Liver (tissue), 9 donors: ENCODE measurements around the gene AFF2. TPM values are rescaled to one million over a fixed set of nuclear protein-coding genes. Genes with fewer than 3 reads are reported as not detected.

Experiments used
- DNase-seq: peaks from one replicate; pipeline ENCODE4 v3.0.0-alpha.2; 2017; ENCODE audit warnings: low spot score
- H3K27ac ChIP-seq, 2 donors: one replicate each; pipeline ENCODE4 v1.7.0; 2013; ENCODE audit warnings: inconsistent platforms in 2 of 2, low read length in 2 of 2, control low read depth in 1 of 2, low read depth in 1 of 2, mild to moderate bottlenecking in 1 of 2
- H3K27me3 ChIP-seq, 4 donors: one replicate each; pipeline versions ENCODE4 v1.6.1 to v1.7.0; 2013; ENCODE audit warnings: low read length in 3 of 4, inconsistent platforms in 1 of 4, mild to moderate bottlenecking in 1 of 4, moderate library complexity in 1 of 4; ENCODE audit not compliant: control insufficient read depth in 4 of 4, insufficient read depth in 4 of 4
- H3K36me3 ChIP-seq, 4 donors: one replicate each; pipeline versions ENCODE4 v1.6.1 to v1.7.0; 2013; ENCODE audit warnings: low read length in 3 of 4, mild to moderate bottlenecking in 3 of 4, low read depth in 1 of 4, moderate library complexity in 1 of 4; ENCODE audit not compliant: control insufficient read depth in 4 of 4, insufficient read depth in 3 of 4
- H3K4me1 ChIP-seq, 4 donors: one replicate each; pipeline versions ENCODE4 v1.6.1 to v1.7.0; 2013; ENCODE audit warnings: low read length in 3 of 4, mild to moderate bottlenecking in 3 of 4, moderate library complexity in 1 of 4; ENCODE audit not compliant: control insufficient read depth in 4 of 4, insufficient read depth in 4 of 4
- H3K4me3 ChIP-seq, 3 donors: one replicate each; pipeline versions ENCODE4 v1.6.1 to v1.7.0; 2013; ENCODE audit warnings: low read length in 3 of 3, control low read depth in 1 of 3, low read depth in 1 of 3, mild to moderate bottlenecking in 1 of 3
- H3K9ac ChIP-seq, 2 donors: one replicate each; pipeline ENCODE4 v1.7.0; 2013; ENCODE audit warnings: low read length in 2 of 2, mild to moderate bottlenecking in 2 of 2, moderate library complexity in 2 of 2, control low read depth in 1 of 2, low read depth in 1 of 2
- H3K9me3 ChIP-seq, 4 donors: one replicate each; pipeline versions ENCODE4 v1.6.1 to v1.7.0; 2013; ENCODE audit warnings: low read length in 3 of 4; ENCODE audit not compliant: control insufficient read depth in 4 of 4
- EGR1 ChIP-seq, 2 donors: IDR thresholded peaks; 2 replicates each; pipeline ENCODE4 v1.6.1; 2016 to 2018; ENCODE audit warnings: antibody characterized with exemption in 2 of 2, low read depth in 2 of 2
- FOXA1 ChIP-seq: IDR thresholded peaks from 2 replicates; pipeline ENCODE4 v1.6.1; 2016; ENCODE audit warnings: antibody characterized with exemption
- FOXA2 ChIP-seq: IDR thresholded peaks from 2 replicates; pipeline ENCODE4 v1.6.1; 2016; ENCODE audit warnings: antibody characterized with exemption
- GABPA ChIP-seq, 2 donors: IDR thresholded peaks in 1 of 2; conservative IDR thresholded peaks in 1 of 2; 2 replicates each; pipeline ENCODE4 v1.6.1; 2016; ENCODE audit warnings: antibody characterized with exemption in 2 of 2, mild to moderate bottlenecking in 1 of 2, moderate library complexity in 1 of 2
- HNF4A ChIP-seq, 2 donors: conservative IDR thresholded peaks; 2 replicates each; pipeline ENCODE4 v1.6.1; 2016; ENCODE audit warnings: antibody characterized with exemption in 2 of 2, mild to moderate bottlenecking in 2 of 2
- JUND ChIP-seq, 2 donors: IDR thresholded peaks; 2 replicates each; pipeline ENCODE4 v1.6.1; 2016; ENCODE audit warnings: antibody characterized with exemption in 2 of 2
- NR2F2 ChIP-seq: IDR thresholded peaks from 2 replicates; pipeline ENCODE4 v1.6.1; 2016; ENCODE audit warnings: antibody characterized with exemption
- RAD21 ChIP-seq, 2 donors: IDR thresholded peaks; 2 replicates each; pipeline ENCODE4 v1.6.1; 2016; ENCODE audit warnings: antibody characterized with exemption in 2 of 2, mild to moderate bottlenecking in 2 of 2
- RXRA ChIP-seq, 2 donors: IDR thresholded peaks; 2 replicates each; pipeline ENCODE4 v1.6.1; 2017 to 2018; ENCODE audit warnings: antibody characterized with exemption in 2 of 2, mild to moderate bottlenecking in 1 of 2
- SP1 ChIP-seq: IDR thresholded peaks from 2 replicates; pipeline ENCODE4 v1.6.1; 2018; ENCODE audit warnings: antibody characterized with exemption, mild to moderate bottlenecking
- TAF1 ChIP-seq: conservative IDR thresholded peaks from 2 replicates; pipeline ENCODE4 v1.6.1; 2016; ENCODE audit warnings: antibody characterized with exemption, mild to moderate bottlenecking
- YY1 ChIP-seq: IDR thresholded peaks from 2 replicates; pipeline ENCODE4 v1.6.1; 2016; ENCODE audit warnings: antibody characterized with exemption, mild to moderate bottlenecking
- WGBS: extraction: QIAGEN DNeasy Blood & Tissue Kit; methylation state at CpG from one replicate; pipeline ENCODE4 v1.1.7; 2013; 5-methylcytosine and 5-hydroxymethylcytosine counted together
- polyA plus RNA-seq, 2 donors: library from polyadenylated mRNA; stranded (reverse) in 1 of 2; unstranded in 1 of 2; fragments of 200-250 nt in 1 of 2; fragments of >200 nt in 1 of 2; fragmentation: Nextera tagmentation in 1 of 2; extraction: Ambion mirVana in 1 of 2; gene quantifications; one replicate each; pipeline versions ENCODE4 v1.2.1 to v1.2.3, GENCODE V29; 2013 to 2015
- total RNA-seq, 2 donors: library from RNA; depleted of rRNA; stranded (reverse); fragments of >200 nt; gene quantifications; one replicate each; pipeline ENCODE4 v1.2.3, GENCODE V29; 2014
- TF ChIP-seq, protein P1 (sequence below): IDR thresholded peaks from 2 replicates; pipeline ENCODE4 v1.6.1; 2016; ENCODE audit warnings: antibody characterized with exemption
- TF ChIP-seq, protein P2 (sequence below): fragments of 150-350 bp; IDR thresholded peaks from 2 replicates; pipeline ENCODE4 v1.5.1; 2017; ENCODE audit warnings: improper control_type of control experiment, low read depth, low read length; ENCODE audit not compliant: missing input control
- TF ChIP-seq, protein P3 (sequence below): IDR thresholded peaks from 2 replicates; pipeline ENCODE4 v1.6.1; 2016; ENCODE audit warnings: antibody characterized with exemption, mild to moderate bottlenecking
- TF ChIP-seq, protein P4 (sequence below): IDR thresholded peaks from 2 replicates; pipeline ENCODE4 v1.6.1; 2016; ENCODE audit warnings: antibody characterized with exemption
- TF ChIP-seq, protein P5 (sequence below): IDR thresholded peaks from 2 replicates; pipeline ENCODE4 v1.6.1; 2016; ENCODE audit warnings: antibody characterized with exemption
- donor health status: healthy.
- donor health status: healthy.
- donor health status: healthy.
- donor health status: healthy.
- donor health status: healthy.

Gene AFF2
- total and polyA plus RNA-seq, 4 donors = 0.01 to 1.6 (median 0.50) TPM; not detected in 1

DNA sequence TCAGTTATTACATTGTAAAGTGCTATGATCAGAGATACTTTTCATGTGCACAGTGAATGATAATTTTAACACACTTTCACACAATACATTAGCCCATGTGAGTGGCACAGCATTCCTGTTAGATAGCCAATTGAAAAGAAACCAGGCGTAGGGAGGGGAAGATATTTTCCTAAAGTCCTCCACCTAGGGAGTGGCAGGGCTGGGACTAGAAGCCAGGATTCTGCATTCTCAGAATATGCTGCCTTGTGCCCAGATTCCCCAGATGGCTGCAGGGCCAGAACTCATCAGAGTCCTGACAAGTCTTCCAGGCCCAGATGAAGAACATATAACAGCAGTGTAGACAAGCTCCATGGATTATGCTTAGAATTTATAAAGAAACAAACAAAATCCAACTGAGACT, 350.2 kb downstream of the AFF2 start:
- 60% methylated on average over 1 of the region's 1 CpG for WGBS
- Histone ChIP-seq H3K4me1 (no peaks in the 10 kb centered on the region), H3K36me3 (no peaks in the 10 kb centered on the region), H3K9ac (no peak overlapping the region), H3K4me3 (no peak overlapping the region), H3K27ac (no peak overlapping the region), H3K27me3 (no peaks in the 10 kb centered on the region), H3K9me3 (no peaks in the 10 kb centered on the region)
- no peak for DNase-seq
- TF ChIP-seq RAD21 (IDR thresholded peaks at IDR 0.05) (no peak), HNF4A (conservative IDR thresholded peaks at IDR 0.05) (no peak), FOXA1 (no peak), NR2F2 (no peak), EGR1 (IDR thresholded peaks at IDR 0.05; ENCODE audit: low read depth in 2 of 2) (no peak), JUND (IDR thresholded peaks at IDR 0.05) (no peak), GABPA (IDR thresholded peaks at IDR 0.05 in 1 of 2, conservative IDR thresholded peaks at IDR 0.05 in 1 of 2) (no peak), YY1 (no peak)
- TF ChIP-seq, protein P1, sequence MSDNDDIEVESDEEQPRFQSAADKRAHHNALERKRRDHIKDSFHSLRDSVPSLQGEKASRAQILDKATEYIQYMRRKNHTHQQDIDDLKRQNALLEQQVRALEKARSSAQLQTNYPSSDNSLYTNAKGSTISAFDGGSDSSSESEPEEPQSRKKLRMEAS = no peak
- TF ChIP-seq, protein P2, sequence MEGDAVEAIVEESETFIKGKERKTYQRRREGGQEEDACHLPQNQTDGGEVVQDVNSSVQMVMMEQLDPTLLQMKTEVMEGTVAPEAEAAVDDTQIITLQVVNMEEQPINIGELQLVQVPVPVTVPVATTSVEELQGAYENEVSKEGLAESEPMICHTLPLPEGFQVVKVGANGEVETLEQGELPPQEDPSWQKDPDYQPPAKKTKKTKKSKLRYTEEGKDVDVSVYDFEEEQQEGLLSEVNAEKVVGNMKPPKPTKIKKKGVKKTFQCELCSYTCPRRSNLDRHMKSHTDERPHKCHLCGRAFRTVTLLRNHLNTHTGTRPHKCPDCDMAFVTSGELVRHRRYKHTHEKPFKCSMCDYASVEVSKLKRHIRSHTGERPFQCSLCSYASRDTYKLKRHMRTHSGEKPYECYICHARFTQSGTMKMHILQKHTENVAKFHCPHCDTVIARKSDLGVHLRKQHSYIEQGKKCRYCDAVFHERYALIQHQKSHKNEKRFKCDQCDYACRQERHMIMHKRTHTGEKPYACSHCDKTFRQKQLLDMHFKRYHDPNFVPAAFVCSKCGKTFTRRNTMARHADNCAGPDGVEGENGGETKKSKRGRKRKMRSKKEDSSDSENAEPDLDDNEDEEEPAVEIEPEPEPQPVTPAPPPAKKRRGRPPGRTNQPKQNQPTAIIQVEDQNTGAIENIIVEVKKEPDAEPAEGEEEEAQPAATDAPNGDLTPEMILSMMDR = no peak
- TF ChIP-seq, protein P3, sequence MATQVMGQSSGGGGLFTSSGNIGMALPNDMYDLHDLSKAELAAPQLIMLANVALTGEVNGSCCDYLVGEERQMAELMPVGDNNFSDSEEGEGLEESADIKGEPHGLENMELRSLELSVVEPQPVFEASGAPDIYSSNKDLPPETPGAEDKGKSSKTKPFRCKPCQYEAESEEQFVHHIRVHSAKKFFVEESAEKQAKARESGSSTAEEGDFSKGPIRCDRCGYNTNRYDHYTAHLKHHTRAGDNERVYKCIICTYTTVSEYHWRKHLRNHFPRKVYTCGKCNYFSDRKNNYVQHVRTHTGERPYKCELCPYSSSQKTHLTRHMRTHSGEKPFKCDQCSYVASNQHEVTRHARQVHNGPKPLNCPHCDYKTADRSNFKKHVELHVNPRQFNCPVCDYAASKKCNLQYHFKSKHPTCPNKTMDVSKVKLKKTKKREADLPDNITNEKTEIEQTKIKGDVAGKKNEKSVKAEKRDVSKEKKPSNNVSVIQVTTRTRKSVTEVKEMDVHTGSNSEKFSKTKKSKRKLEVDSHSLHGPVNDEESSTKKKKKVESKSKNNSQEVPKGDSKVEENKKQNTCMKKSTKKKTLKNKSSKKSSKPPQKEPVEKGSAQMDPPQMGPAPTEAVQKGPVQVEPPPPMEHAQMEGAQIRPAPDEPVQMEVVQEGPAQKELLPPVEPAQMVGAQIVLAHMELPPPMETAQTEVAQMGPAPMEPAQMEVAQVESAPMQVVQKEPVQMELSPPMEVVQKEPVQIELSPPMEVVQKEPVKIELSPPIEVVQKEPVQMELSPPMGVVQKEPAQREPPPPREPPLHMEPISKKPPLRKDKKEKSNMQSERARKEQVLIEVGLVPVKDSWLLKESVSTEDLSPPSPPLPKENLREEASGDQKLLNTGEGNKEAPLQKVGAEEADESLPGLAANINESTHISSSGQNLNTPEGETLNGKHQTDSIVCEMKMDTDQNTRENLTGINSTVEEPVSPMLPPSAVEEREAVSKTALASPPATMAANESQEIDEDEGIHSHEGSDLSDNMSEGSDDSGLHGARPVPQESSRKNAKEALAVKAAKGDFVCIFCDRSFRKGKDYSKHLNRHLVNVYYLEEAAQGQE = no peak

DNA sequence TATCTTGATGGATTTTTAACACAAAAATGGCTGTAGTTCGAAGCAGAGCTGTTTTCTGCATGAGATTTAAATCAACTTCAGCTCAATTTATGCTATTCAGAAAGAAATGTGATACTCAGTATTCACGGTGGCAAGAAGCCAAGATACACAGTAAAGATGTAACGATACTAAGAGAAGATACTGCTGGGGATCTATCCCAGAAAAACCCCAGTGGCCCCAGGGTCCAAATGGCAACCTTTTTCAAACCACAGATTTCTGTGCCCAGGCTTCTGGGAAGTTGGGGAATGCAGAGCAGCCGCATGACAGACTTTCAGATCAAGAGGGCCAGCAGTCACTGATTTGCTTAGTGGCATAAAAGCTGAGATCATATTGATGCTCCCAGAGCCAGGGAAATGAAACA, 353.9 kb downstream of the AFF2 start:
- H3K9ac ChIP-seq = no peak overlapping the region
- no peak overlapping the region for H3K4me3 ChIP-seq
- no peaks in the 10 kb centered on the region for H3K9me3 ChIP-seq
- H3K27ac ChIP-seq = no peak overlapping the region
- DNase-seq = no peak
- H3K27me3 ChIP-seq = no peaks in the 10 kb centered on the region
- no peaks in the 10 kb centered on the region for H3K4me1 ChIP-seq
- 49% methylated on average over 4 of the region's 4 CpGs for WGBS
- H3K36me3 ChIP-seq = no peaks in the 10 kb centered on the region
- TF ChIP-seq, protein P3 = no peak
- TF ChIP-seq, protein P1 = no peak
- TF ChIP-seq YY1 = no peak
- TF ChIP-seq RAD21 (IDR thresholded peaks at IDR 0.05) = no peak
- TF ChIP-seq NR2F2 = no peak
- TF ChIP-seq, protein P4, sequence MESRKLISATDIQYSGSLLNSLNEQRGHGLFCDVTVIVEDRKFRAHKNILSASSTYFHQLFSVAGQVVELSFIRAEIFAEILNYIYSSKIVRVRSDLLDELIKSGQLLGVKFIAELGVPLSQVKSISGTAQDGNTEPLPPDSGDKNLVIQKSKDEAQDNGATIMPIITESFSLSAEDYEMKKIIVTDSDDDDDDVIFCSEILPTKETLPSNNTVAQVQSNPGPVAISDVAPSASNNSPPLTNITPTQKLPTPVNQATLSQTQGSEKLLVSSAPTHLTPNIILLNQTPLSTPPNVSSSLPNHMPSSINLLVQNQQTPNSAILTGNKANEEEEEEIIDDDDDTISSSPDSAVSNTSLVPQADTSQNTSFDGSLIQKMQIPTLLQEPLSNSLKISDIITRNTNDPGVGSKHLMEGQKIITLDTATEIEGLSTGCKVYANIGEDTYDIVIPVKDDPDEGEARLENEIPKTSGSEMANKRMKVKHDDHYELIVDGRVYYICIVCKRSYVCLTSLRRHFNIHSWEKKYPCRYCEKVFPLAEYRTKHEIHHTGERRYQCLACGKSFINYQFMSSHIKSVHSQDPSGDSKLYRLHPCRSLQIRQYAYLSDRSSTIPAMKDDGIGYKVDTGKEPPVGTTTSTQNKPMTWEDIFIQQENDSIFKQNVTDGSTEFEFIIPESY = no peak
- TF ChIP-seq, protein P5, sequence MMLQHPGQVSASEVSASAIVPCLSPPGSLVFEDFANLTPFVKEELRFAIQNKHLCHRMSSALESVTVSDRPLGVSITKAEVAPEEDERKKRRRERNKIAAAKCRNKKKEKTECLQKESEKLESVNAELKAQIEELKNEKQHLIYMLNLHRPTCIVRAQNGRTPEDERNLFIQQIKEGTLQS = no peak
- TF ChIP-seq JUND (IDR thresholded peaks at IDR 0.05) = no peak
- TF ChIP-seq TAF1 = no peak
- no peak for TF ChIP-seq FOXA1
- TF ChIP-seq HNF4A (conservative IDR thresholded peaks at IDR 0.05) = no peak
- no peak for TF ChIP-seq FOXA2
- no peak for TF ChIP-seq GABPA (IDR thresholded peaks at IDR 0.05 in 1 of 2, conservative IDR thresholded peaks at IDR 0.05 in 1 of 2)
- TF ChIP-seq, protein P2 = no peak
- TF ChIP-seq EGR1 (IDR thresholded peaks at IDR 0.05; ENCODE audit: low read depth in 2 of 2) = no peak
- no peak for TF ChIP-seq RXRA (IDR thresholded peaks at IDR 0.05)
- no peak for TF ChIP-seq SP1
